Measurements from ENCODE around the gene H2BK1.

DNA sequence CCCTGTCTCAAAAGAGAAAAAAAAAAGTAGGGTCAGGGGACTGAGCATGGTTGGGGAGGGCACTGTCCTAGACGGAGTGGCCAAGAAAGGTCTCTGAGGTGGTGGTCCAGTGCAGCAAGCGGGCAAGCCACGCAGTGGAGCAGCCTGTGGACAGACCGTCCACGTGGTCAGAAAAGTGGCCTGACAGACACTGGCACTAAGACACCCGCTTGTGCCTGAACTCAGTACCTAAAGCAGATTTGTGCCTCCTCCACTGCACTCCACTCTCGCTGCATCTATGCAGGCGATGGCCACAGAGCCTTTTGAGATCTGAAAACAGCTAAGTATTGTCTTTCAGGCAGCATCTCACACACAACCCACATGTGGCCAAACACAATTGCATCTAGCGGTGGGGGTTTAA is 32.1 kb downstream of the H2BK1 start:
- no peak for TF ChIP-seq POLR2A (IDR thresholded peaks at IDR 0.05; ENCODE audit: low read depth, low read length)
- TF ChIP-seq POLR2AphosphoS5 (IDR thresholded peaks at IDR 0.05; ENCODE audit: low read depth, low read length): no peak
- TF ChIP-seq TAF1 (IDR thresholded peaks at IDR 0.05; ENCODE audit: low read depth, low read length): no peak
